NCI-H748 (cell line): ENCODE data around the gene NR6A1.

Source experiments
- DNase-seq: peaks from one replicate; lab custom pipeline; 2025; ENCODE audit not compliant: unreplicated experiment; lab: John Stamatoyannopoulos, UW

The NR6A1 gene

DNA sequence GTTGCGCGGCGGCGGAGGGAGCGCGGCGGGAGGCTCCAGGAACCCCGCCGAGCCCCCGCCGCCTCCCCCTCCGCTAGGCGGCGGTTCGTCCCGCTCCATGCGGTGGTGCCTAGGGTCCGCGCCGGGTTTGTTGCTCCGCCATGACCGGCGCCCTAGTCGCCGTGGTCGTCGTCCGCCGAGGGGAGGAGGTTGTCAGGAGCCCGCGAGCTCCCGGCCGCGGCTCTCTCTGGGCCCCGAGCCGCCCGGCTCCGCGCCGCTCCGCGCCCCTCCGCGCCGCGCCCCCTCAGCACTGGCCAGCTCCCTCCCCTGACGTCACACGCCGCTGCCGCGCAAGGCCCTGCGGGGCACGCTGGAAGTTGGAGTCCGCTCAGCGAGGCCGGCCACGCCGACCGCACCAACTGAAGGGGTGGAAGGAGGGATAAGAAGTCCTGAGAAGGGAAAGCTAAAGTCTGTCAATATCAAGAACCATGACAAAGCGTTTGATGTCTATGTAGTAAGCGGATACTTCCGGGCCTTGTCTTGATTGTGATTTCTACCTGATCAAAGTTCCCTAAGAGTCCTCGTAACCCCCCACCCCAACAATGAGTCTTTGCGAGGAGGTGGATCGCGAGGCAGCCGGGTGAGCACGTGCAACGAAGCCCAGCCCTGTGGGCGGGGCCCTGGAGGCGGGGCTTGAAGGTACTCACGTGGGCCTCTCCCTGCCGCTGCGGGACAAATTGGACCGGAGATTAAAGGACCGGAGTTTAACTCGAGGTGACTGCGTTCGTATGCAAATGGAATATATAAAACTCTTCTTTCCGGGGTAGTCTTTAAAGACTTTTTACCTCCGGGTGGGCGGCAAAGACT, at the start of gene NR6A1:
Gene NR6A1, minus strand, starts transcription at position 291 of the 846 bp plus-strand sequence.
- peak; percentile 98 for DNase-seq

DNA sequence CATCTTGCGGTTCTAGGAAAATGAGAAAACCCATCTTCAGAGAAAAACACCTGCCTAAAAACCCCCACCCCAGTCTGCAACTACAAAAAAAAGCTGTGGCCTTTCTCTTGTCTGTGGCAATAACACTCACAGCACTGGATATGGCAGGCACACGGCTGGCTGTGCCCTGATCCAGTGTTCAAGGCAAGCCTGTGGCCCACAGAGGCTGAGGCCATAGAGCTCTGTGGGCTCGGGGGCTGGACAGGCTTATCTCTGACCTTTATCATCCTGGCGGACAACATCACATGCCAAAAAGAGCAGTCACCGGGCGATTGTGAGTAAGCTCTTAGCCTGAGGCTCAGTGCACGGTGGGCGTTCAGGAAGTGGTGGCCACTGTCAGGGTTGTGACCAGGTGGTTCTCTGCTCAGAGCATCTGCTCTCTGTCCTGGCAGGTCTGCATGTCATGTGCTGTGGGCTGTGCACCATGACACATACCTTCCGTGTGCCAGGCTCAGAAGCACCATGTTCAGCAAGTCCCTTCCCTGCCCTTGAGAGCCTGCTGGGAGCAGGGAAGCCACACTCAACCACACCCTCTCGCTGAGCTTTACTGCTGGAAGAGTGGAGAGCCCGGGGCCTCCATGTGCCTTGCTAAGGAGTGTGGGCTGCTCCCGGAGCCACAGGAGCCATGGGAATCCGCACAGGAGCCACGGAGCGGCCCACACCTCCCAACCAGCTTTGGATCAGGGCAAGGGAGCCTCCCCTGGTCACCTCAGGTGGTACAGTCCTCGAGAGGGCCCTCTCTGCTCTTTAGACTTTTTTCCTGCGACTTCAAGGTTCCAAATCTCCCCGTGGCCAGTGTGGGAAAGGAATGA, 47.5 kb upstream of the NR6A1 start:
- no peak for DNase-seq

DNA sequence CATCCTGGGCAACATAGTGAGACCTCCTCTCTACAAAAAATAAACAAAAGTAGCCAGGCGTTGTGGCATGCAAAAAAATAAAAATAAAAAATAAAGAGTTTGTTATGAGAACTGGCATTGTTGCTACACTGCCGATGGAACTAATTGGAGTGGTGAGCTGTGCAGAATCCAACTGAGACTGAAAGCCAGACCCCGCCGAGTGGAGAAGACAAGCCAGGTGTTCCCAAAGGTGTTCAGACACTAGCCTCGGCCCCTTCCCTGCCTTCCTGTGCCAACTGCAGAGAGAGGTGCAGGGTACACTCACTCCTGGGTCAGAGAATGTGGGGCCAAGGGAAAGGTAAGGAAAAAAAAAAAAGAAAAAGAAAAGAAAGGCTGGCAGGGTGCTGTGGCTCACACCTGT, 44.5 kb upstream of the NR6A1 start:
- DNase-seq: no peak

DNA sequence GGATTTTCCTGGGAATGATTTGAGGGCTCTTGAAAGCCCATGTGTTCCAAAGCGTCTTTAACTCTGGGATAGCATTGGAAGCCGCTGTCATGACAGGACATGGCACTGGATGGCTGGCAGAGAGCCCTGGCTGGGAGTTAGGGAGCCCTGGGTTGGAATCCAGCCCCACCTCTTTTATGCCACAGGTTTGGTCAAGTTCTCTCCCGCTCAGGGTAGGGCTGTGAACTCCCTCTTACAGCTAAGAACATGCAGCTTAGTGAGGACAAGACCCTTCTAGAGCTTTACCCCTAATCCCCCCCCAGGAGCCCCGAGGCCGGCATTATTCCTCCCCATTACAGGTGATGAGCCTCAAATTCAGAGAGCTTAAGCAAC, 43.0 kb upstream of the NR6A1 start:
- DNase-seq: no peak

DNA sequence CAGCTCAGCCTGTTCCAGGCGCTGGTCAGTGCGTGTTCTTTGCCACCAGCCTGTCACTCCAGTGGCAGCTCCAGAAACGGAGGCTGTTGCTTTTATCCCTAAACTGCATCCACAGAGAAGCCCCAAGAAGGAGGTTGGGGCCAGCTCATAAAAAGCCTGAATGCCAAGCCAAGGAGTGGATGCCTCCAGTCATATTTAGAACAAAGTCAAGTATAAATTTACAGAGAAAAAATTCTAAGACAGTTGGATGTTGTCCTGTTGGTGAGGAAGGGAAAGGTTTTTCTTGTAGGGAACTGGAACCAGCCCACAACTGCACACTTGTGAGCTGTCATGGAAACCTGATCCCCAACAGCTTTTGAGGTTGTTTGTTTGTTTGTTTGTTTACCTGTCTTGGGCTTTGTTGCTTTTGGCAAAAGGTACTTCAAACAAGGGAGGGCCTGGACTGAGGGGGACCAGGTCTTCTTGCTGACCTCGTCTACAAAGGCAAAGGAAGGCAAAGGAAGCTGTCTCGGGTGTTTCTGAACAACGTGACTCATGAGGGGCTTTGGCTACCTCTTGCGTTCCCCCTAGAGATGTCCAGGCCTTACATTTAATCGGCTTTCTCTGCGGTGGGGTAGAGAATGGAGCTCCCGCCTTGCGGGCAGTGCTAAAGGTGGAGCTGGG, 42.5 kb upstream of the NR6A1 start:
- DNase-seq: no peak

GRCh38 chr9:124813041-124813440, 41.9 kb upstream of the NR6A1 start:
- peak; percentile 11 for DNase-seq

- DNase-seq: no peak
Observed at GRCh38 chr9:124812441-124812876, 41.3 kb upstream of the NR6A1 start.

GRCh38 chr9:124810663-124811355, 39.7 kb upstream of the NR6A1 start:
- no peak for DNase-seq

DNA sequence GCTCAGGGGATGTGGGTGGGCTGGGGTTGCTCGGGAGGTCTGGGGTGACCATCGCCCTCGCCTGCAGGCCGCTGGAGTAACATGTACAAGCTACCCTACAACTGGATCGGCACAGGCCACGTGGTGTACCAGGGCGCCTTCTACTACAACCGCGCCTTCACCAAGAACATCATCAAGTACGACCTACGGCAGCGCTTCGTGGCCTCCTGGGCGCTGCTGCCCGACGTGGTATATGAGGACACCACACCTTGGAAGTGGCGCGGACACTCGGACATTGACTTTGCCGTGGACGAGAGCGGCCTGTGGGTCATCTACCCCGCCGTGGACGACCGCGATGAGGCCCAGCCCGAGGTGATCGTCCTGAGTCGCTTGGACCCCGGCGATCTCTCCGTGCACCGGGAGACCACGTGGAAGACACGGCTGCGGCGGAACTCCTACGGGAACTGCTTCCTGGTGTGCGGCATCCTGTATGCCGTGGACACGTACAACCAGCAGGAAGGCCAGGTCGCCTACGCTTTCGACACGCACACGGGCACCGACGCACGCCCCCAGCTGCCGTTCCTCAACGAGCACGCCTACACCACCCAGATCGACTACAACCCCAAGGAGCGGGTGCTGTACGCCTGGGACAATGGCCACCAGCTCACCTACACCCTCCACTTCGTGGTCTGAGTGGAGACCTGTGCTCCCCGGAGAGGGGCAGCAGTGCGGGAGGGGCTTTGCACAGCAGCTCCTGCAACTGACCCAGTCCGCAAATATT, 38.8 kb upstream of the NR6A1 start:
- no peak for DNase-seq

- DNase-seq: no peak
Observed at GRCh38 chr9:124809211-124809610, 38.1 kb upstream of the NR6A1 start.

DNA sequence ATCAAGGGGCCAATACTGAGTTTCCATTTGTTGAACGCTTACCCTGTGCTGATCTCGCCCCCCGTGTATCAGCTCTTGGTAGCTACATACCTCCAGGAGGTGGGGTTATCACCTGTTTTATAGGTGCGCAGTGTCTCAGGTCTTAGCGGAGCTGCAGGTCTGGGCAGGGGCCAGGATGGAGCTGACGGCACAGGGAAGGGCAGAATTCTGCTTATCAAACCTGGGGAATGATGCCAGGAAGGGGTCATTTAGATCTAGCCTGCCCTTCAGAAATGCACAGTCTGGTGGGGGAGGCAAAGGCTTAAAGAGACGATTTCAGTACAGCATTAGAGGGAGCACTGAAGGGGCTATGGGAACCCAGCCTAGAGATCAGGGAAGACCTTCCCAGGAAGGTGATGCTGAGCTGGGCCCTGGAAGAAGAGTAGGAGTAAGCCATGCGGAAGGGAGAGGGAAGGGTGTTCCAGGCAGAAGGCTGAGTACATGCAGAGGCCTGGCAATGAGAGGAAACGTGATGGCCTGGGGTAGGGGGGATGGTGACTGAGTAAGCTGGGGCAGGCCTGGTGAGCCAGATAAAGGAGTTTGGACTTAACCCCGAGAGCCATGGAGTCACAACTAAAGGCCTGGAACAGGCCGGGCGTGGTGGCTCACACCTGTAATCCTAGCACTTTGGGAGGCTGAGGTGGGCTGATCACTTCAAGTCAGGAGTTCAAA, 37.3 kb upstream of the NR6A1 start:
- no peak for DNase-seq

- no peak for DNase-seq
Observed at GRCh38 chr9:124805186-124805585, 34.1 kb upstream of the NR6A1 start.

DNA sequence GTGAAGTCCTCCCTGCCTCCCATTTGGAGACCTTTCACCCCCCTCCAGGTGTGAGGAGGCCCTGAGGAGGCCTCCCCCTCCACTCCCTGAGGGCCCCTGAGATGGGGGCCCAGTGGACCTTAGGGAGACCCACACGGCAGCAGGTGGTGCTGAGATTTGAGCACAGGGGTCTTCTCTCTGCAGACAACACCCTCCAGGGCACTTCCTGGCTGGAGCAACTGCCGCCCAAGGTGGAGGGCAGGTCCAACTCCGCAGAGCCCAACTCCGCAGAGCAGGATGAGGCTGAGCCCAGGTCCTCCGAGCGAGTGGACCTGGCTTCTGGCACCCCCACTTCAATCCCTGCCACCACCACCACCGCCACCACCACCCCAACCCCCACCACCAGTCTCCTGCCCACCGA, 32.8 kb upstream of the NR6A1 start:
- DNase-seq: no peak

- DNase-seq: no peak
Observed at GRCh38 chr9:124802426-124802825, 31.3 kb upstream of the NR6A1 start.

GRCh38 chr9:124801356-124801755, 30.2 kb upstream of the NR6A1 start:
- DNase-seq: no peak

GRCh38 chr9:124800306-124801259, 29.5 kb upstream of the NR6A1 start:
- no peak for DNase-seq

DNA sequence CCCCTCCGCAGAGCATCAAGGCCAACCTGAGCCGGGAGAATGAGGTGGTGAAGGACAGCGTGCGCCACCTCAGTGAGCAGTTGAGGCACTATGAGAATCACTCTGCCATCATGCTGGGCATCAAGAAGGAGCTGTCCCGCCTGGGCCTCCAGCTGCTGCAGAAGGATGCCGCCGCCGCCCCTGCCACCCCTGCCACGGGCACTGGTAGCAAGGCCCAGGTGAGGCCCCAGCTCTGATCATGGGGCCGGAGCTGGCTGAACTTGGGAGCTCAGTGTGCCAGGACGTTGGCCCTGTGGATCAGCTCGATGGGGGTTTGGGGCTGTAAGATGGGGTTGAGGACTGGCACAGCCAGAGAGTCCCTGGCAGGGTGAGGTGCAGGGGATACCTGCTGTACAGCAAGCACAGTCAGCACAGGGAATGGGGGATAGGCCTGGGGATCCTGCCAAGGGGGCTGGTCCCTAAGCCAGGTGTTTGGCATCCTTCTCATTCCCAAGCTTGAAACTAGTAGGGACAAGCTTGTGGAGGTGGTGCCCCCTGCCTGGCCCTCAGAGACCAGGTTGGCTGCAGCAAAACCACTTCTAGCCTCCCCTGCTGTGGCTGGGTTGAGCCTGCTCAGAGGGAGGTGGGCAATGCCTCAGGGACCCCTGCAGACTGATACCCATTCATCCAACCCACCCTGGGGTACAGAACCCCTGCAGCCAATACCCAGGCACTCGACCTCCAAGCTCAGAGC, 28.3 kb upstream of the NR6A1 start:
- no peak for DNase-seq
